ENCODE data around the gene PLA2G4B. TPM values are rescaled to one million over a fixed set of nuclear protein-coding genes. Genes with fewer than 3 reads are reported as not detected.

The PLA2G4B gene
- total and polyA plus RNA-seq, 10 of the 15 experiments (the other 5 are each of a cell fraction or from before 2014, with no cell fraction given): 0.22 to 6.6 (median 2.9) TPM

DNA sequence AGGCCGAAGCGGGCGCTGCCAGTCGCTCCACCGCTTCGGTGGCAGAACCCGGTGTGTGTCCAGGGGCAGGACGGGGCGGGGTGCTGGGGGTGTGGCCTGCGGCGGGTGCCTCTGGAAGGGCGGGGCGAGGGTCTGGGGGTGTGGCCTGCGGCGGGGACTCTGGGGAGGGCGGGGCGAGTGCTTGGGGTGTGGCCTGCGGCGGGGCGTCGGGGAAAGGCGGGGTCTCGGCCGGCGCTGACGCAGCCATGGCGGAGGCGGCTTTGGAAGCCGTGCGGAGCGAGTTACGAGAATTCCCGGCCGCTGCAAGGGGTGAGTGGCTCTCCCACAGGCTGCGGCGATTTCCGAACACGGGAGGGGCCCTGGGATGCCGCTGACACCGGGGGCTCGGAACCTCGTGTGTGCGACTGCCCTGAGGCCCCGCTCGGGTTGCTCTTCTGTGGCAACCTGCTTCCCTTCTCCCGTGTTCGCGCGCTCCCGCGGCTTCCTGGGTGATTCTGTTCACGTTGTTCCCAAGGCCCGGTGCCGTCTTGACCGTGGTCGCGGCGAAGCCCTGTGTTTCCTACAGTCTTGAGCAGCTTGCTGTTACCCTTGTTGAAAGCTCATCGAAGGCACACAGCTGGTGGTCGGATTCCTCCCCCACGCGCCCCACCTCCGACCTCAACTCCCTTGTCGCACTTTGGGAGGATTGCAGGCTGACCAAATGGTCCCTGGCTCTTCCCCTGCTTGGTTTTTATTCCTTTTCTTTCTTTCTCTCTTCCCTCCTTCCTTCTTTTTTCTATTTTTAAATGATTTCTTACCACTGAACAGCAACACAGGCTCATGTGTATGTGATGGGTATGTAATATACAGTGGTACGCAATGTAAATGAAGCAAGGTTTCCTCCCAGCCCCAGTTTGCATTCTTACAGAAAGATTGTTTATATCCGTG lies 10.5 kb upstream of the PLA2G4B start, which contains the start of gene JMJD7 (continued):
- TF ChIP-seq SMARCA5 (IDR thresholded peaks at IDR 0.05): no peak
- TF ChIP-seq BHLHE40 (IDR thresholded peaks at IDR 0.05; ENCODE audit: borderline replicate concordance in 1 of 2, low read depth in 2 of 2, low read length in 1 of 2): peak in 1 of 2 experiments; percentile 58; a peak in 1 of 4 replicates
- no peak for TF ChIP-seq RUNX3 (IDR thresholded peaks at IDR 0.05; ENCODE audit: low read length)
- TF ChIP-seq KLF5 (IDR thresholded peaks at IDR 0.05; ENCODE audit: partially characterized antibody): no peak
- no peak for TF ChIP-seq NFYB (IDR thresholded peaks at IDR 0.05; ENCODE audit: insufficient read depth, low read depth, low read length)
- TF ChIP-seq, protein P1, sequence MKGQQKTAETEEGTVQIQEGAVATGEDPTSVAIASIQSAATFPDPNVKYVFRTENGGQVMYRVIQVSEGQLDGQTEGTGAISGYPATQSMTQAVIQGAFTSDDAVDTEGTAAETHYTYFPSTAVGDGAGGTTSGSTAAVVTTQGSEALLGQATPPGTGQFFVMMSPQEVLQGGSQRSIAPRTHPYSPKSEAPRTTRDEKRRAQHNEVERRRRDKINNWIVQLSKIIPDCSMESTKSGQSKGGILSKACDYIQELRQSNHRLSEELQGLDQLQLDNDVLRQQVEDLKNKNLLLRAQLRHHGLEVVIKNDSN (IDR thresholded peaks at IDR 0.05; ENCODE audit: borderline replicate concordance, extremely low read length, insufficient read depth, low read depth, low read length): no peak
- peak; percentile 56 to 69; a peak in 3 of 4 replicates for TF ChIP-seq IKZF2 (IDR thresholded peaks at IDR 0.05)
- TF ChIP-seq YY1 (IDR thresholded peaks at IDR 0.05; ENCODE audit: low read depth, low read length): peak; percentile 82
- TF ChIP-seq TBL1XR1 (IDR thresholded peaks at IDR 0.05; ENCODE audit: low read depth, low read length): no peak
- no peak for TF ChIP-seq NR2F1 (conservative IDR thresholded peaks at IDR 0.05)
- TF ChIP-seq MTA3 (IDR thresholded peaks at IDR 0.05; ENCODE audit: borderline replicate concordance, low read length): no peak
- TF ChIP-seq EGR1 (IDR thresholded peaks at IDR 0.05; ENCODE audit: borderline replicate concordance in 1 of 2, low read depth in 2 of 2, low read length in 2 of 2): peak in 1 of 2 experiments; percentile 48; a peak in 1 of 3 replicates
- TF ChIP-seq CHD1 (IDR thresholded peaks at IDR 0.05; ENCODE audit: low read depth, low read length): no peak
- no peak for TF ChIP-seq NFXL1 (IDR thresholded peaks at IDR 0.05; ENCODE audit: borderline replicate concordance)
- TF ChIP-seq NFIC (IDR thresholded peaks at IDR 0.05; ENCODE audit: low read depth, low read length): no peak
- TF ChIP-seq SREBF2 (IDR thresholded peaks at IDR 0.05; ENCODE audit: low read length): no peak
- peak; percentile 8 for TF ChIP-seq SP1 (IDR thresholded peaks at IDR 0.05; ENCODE audit: low read depth, low read length)
- peak; percentile 63; the same call in 1 of the 2 replicates for TF ChIP-seq EED (IDR thresholded peaks at IDR 0.05; ENCODE audit: low read depth)
- no peak for TF ChIP-seq CBX3 (IDR thresholded peaks at IDR 0.05; ENCODE audit: borderline replicate concordance, low read depth)
- peak; percentile 26; the same call in 1 of the 2 replicates for TF ChIP-seq MTA2 (IDR thresholded peaks at IDR 0.05; ENCODE audit: low read depth)
- TF ChIP-seq, protein P2, sequence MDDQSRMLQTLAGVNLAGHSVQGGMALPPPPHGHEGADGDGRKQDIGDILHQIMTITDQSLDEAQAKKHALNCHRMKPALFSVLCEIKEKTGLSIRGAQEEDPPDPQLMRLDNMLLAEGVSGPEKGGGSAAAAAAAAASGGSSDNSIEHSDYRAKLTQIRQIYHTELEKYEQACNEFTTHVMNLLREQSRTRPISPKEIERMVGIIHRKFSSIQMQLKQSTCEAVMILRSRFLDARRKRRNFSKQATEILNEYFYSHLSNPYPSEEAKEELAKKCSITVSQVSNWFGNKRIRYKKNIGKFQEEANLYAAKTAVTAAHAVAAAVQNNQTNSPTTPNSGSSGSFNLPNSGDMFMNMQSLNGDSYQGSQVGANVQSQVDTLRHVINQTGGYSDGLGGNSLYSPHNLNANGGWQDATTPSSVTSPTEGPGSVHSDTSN (IDR thresholded peaks at IDR 0.05; ENCODE audit: insufficient replicate concordance, low read depth, low read length): no peak
- no peak for TF ChIP-seq JUNB (IDR thresholded peaks at IDR 0.05)
- TF ChIP-seq SUZ12 (IDR thresholded peaks at IDR 0.05; ENCODE audit: unreplicated experiment): no peak
- TF ChIP-seq, protein P3, sequence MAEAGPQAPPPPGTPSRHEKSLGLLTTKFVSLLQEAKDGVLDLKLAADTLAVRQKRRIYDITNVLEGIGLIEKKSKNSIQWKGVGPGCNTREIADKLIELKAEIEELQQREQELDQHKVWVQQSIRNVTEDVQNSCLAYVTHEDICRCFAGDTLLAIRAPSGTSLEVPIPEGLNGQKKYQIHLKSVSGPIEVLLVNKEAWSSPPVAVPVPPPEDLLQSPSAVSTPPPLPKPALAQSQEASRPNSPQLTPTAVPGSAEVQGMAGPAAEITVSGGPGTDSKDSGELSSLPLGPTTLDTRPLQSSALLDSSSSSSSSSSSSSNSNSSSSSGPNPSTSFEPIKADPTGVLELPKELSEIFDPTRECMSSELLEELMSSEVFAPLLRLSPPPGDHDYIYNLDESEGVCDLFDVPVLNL (IDR thresholded peaks at IDR 0.05; ENCODE audit: low read depth, low read length): no peak
- TF ChIP-seq, protein P4, sequence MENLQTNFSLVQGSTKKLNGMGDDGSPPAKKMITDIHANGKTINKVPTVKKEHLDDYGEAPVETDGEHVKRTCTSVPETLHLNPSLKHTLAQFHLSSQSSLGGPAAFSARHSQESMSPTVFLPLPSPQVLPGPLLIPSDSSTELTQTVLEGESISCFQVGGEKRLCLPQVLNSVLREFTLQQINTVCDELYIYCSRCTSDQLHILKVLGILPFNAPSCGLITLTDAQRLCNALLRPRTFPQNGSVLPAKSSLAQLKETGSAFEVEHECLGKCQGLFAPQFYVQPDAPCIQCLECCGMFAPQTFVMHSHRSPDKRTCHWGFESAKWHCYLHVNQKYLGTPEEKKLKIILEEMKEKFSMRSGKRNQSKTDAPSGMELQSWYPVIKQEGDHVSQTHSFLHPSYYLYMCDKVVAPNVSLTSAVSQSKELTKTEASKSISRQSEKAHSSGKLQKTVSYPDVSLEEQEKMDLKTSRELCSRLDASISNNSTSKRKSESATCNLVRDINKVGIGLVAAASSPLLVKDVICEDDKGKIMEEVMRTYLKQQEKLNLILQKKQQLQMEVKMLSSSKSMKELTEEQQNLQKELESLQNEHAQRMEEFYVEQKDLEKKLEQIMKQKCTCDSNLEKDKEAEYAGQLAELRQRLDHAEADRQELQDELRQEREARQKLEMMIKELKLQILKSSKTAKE (IDR thresholded peaks at IDR 0.05; ENCODE audit: low read depth, poor library complexity, severe bottlenecking): no peak
- no peak for TF ChIP-seq BMI1 (IDR thresholded peaks at IDR 0.05; ENCODE audit: borderline replicate concordance)

Measured in GM12878 (cell line).